Pancreas (tissue), 10 donors: Measurements from ENCODE around the gene GRAP. TPM values are rescaled to one million over a fixed set of nuclear protein-coding genes. Genes with fewer than 3 reads are reported as not detected.

Experiments
- ATAC-seq, 4 donors: fragments of 200-7000 bp; cut with Tn5 transposase; one replicate each; pipeline versions ENCODE4 v1.8.0 to v1.9.1; 2020; ENCODE audit warnings: mild to moderate bottlenecking in 4 of 4, moderate library complexity in 4 of 4
- DNase-seq, 6 donors: peaks; one replicate each; pipeline ENCODE4 v3.0.0-alpha.2; 2020
- FAIRE-seq: peaks from 2 replicates; lab custom pipeline; 2012; peaks lifted over from hg19 to GRCh38; lab: Jason Lieb, UNC
- H3K27ac ChIP-seq, 4 donors: fragments of 200-600 bp; sonication (generic); 1 replicate in 3 of 4; 2 replicates in 1 of 4; pipeline versions ENCODE4 v1.5.0 to v1.8.0; 2020
- H3K27me3 ChIP-seq, 4 donors: fragments of 200-600 bp; one replicate each; pipeline ENCODE4 v1.8.0; 2021
- H3K36me3 ChIP-seq, 3 donors: fragments of 200-600 bp; sonication (generic) in 1 of 3; one replicate each; pipeline versions ENCODE4 v1.5.0 to v1.8.0; 2020 to 2021
- H3K4me1 ChIP-seq, 3 donors: fragments of 200-600 bp; one replicate each; pipeline ENCODE4 v1.8.0; 2021
- H3K4me3 ChIP-seq, 4 donors: fragments of 200-600 bp; sonication (generic) in 2 of 4; one replicate each; pipeline versions ENCODE4 v1.5.0 to v1.8.0; 2020 to 2021
- H3K9me3 ChIP-seq, 4 donors: fragments of 200-600 bp; one replicate each; pipeline ENCODE4 v1.8.0; 2021
- WGBS, 2 donors: extraction: QIAGEN DNeasy Blood & Tissue Kit; methylation state at CpG; one replicate each; pipeline ENCODE4 v1.1.7; 2013; 5-methylcytosine and 5-hydroxymethylcytosine counted together
- intact Hi-C, 3 donors: fragments of 100-400 bp; cut with DNase I; formaldehyde crosslinking; loops; one replicate each; pipeline versions ENCODE4 v1.11.1 to v1.14.2; 2022
- polyA plus RNA-seq, 2 donors: library from polyadenylated mRNA; stranded (reverse); fragments of 200-250 nt; gene quantifications; one replicate each; pipeline ENCODE4 v1.2.3, GENCODE V29; 2013
- total RNA-seq, 6 donors: library from RNA; stranded (reverse); fragmentation: NEBNext Ultra II Directional in 4 of 6; extraction: Animal tissue kit (Norgen Biotek cat#: 25700) in 4 of 6; gene quantifications; one replicate each; pipeline versions ENCODE4 v1.2.1 to v1.2.4, GENCODE V29; 2021 to 2023
- TF ChIP-seq, protein P1 (sequence below), 4 donors: fragments of 200-600 bp; sonication (generic) in 3 of 4; IDR thresholded peaks; one replicate each; pipeline versions ENCODE4 v1.5.0 to v1.8.0; 2021; ENCODE audit warnings: antibody characterized with exemption in 4 of 4
- donor health status: healthy with polysubstance abuse.
- donor health status: DM: no; HTN: no; CAD: no; lungs with moderate emphysema.
- donor health status: DM: no; HTN: no; CAD: no.
- donor health status: control.
- donor health status: control.
- donor health status: Bipolar disorder and iron deficiency.
- donor health status: DM: yes; HTN: yes; CAD: no.
- donor health status: DM: no; HTN: no; CAD: no.
- donor health status: DM: no; HTN: no; CAD: no.
- donor health status: DM: yes; HTN: yes; CAD: no.

The GRAP gene
- total and polyA plus RNA-seq, 8 donors, result 0.38 to 2.3 (median 0.97) TPM

DNA sequence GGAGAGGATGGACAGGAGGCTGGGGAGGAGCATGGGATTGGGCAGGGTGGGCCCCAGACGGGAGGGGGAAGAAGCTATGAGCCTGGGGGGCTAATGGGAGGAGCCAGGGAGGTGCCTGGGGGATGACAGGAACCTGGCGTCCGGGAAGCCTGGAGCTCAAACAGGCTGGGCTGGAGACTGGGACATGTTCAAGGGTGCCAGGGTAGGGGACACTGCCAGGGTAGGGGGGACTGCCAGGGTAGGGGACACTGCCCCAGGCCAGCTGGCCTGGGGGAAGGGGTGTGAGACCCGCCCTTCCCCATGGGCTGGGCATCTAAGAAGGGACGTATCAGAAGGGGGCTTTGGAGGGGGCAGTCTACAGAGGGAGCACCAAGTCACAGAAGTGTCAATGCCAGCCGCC is 35.2 kb downstream of the GRAP start:
- FAIRE-seq (no peak), DNase-seq (peak in 2 of 6 donors; percentile 15 to 32), ATAC-seq (no peak)
- Histone ChIP-seq H3K27me3 (no peaks in the 10 kb centered on the region), H3K9me3 (no peaks in the 10 kb centered on the region), H3K4me1 (no peaks in the 10 kb centered on the region), H3K27ac (no peak overlapping the region), H3K4me3 (no peak overlapping the region), H3K36me3 (no peaks in the 10 kb centered on the region)
- TF ChIP-seq, protein P1, sequence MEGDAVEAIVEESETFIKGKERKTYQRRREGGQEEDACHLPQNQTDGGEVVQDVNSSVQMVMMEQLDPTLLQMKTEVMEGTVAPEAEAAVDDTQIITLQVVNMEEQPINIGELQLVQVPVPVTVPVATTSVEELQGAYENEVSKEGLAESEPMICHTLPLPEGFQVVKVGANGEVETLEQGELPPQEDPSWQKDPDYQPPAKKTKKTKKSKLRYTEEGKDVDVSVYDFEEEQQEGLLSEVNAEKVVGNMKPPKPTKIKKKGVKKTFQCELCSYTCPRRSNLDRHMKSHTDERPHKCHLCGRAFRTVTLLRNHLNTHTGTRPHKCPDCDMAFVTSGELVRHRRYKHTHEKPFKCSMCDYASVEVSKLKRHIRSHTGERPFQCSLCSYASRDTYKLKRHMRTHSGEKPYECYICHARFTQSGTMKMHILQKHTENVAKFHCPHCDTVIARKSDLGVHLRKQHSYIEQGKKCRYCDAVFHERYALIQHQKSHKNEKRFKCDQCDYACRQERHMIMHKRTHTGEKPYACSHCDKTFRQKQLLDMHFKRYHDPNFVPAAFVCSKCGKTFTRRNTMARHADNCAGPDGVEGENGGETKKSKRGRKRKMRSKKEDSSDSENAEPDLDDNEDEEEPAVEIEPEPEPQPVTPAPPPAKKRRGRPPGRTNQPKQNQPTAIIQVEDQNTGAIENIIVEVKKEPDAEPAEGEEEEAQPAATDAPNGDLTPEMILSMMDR (IDR thresholded peaks at IDR 0.05), result no peak
- WGBS, 2 donors, result 72 to 82% methylated on average over 6 of the region's 6 CpGs
- intact Hi-C loops, result no loop called here

DNA sequence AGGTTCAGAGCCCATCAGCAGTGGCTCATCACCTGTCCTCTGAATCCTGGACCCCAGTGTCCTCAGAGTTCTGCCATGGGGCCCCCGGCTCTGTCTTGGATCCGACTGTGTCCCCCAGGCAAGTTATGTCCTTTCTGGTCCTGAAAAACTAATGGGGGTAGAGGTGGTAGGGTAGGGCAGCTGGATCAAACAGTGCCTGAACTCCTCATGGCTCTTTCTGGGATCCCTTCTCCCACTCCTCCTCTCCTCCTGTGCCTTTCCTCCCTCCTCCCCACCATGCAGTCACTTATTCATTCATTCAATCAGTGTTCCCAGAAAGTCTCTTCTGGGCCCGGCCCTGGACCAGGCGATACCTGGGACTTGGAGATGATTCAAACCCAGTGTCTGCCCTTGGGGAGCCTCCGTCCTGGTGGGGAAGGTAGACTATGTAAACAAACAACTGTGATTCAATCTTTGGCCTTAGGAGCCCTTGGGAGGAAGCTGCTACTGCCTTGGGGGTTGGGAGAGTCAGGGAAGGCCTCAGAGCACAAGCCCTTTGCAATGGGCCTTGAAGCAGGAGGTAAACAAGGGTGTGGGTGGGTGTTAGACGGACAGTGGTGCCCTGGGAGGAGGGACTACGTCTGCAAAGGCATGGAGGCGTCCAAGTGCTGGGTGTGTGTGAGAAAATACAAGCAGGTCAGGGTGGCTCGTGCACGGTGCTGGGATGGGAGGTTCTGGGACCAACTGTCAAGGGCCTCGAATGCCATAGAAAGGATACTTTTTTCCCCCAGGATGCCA is 35.8 kb downstream of the GRAP start:
- FAIRE-seq (no peak), ATAC-seq (peak in 2 of 4 donors; percentile 12 to 23), DNase-seq (peak in 2 of 6 donors; percentile 8 to 25)
- Histone ChIP-seq H3K27me3 (no peaks in the 10 kb centered on the region), H3K4me3 (no peak overlapping the region), H3K27ac (no peak overlapping the region), H3K9me3 (no peaks in the 10 kb centered on the region), H3K36me3 (no peaks in the 10 kb centered on the region), H3K4me1 (no peaks in the 10 kb centered on the region)
- 61 to 66% methylated on average over 11 of the region's 11 CpGs for WGBS, 2 donors
- TF ChIP-seq, protein P1 (IDR thresholded peaks at IDR 0.05), result no peak
- intact Hi-C loops, result no loop called here

DNA sequence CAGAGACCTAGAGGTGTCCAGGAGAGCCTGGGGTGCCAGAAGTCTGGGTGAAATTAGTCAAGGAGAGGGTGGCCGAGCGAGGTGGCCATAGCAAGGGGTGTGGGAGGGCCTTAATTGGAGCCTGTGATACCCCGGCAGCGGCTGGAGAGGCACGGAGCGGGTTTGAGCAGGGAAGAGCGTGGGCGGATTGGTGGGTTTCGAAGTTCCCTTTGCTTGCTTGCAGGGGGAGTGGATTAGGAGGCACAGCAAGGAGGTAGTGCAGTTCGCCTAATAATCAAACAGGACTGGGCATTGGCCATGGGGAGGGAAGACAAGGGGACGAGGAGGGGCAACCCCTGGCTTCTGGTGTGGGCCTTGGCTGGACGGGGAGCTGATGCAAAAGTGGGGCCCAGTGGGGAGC is 36.8 kb downstream of the GRAP start:
- H3K4me1 ChIP-seq, result peaks cover 0 to 2% (median 0%) of the 10 kb centered on the region in 3 donors
- ATAC-seq (no peak), FAIRE-seq (no peak), DNase-seq (peak in 2 of 6 donors; percentile 7 to 36)
- no peak overlapping the region for H3K4me3 ChIP-seq
- TF ChIP-seq, protein P1 (IDR thresholded peaks at IDR 0.05), result no peak
- no peaks in the 10 kb centered on the region for H3K36me3 ChIP-seq
- intact Hi-C loops, result no loop called here
- H3K27ac ChIP-seq, result no peak overlapping the region
- no peaks in the 10 kb centered on the region for H3K9me3 ChIP-seq
- WGBS, 2 donors, result 89 to 96% methylated on average over 12 of the region's 12 CpGs
- no peaks in the 10 kb centered on the region for H3K27me3 ChIP-seq

DNA sequence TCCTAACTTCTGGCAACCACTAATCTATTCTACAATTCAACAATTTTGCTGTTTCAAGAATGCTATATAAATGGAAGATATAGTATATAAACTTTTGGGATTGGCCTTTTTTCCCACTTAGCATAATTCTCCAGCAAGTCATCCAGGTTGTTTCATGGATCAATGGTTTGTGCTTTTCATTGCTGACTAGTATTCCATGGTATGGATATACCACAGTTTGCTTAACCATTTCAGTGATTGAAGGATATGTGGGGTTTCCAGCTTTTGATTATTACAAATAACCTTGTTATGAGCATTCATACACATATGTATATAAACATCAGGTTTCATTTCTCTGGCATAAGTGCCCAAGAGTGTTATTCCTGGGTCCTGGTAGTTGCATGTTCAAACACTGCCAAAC is 40.1 kb downstream of the GRAP start:
- Histone ChIP-seq H3K36me3 (no peaks in the 10 kb centered on the region), H3K27me3 (no peaks in the 10 kb centered on the region), H3K4me1 (peaks cover 0 to 9% (median 2%) of the 10 kb centered on the region in 3 donors), H3K27ac (no peak overlapping the region), H3K4me3 (no peak overlapping the region), H3K9me3 (no peaks in the 10 kb centered on the region)
- intact Hi-C loops, result no loop called here
- FAIRE-seq (no peak), ATAC-seq (no peak), DNase-seq (no peak)
- TF ChIP-seq, protein P1 (IDR thresholded peaks at IDR 0.05), result no peak

DNA sequence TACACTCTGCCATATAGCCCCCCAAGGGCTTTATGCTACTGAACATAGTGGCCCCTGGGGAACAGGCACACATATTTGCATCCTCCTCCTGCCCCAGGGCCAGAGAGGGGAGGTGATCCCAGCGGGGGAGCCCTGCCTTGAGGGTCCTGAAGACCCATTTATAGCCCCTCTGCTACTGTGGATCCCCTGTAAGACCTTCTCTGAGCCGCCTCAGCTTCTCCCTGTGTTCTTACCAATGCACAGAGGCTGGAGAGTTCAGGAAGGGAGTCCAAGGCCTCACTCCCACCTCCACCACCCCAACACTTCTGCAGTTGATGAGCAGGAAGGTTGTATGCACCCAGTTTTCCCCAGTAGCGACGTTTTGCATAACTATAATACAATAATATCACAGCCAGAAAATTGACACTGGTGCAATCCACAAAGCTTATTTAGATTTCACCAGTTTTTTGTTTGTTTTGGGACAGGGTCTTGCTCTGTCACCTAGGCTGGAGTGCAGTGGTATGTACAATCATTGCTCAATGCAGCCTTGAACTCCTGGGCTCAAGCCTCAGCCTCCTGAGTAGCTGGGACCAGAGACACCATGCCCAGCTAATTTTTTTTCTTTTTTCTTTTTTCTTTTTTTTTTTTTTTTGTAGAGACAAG is 40.8 kb downstream of the GRAP start:
- Histone ChIP-seq H3K9me3 (no peaks in the 10 kb centered on the region), H3K36me3 (no peaks in the 10 kb centered on the region), H3K4me3 (no peak overlapping the region), H3K27ac (no peak overlapping the region), H3K4me1 (peaks cover 0 to 17% (median 4%) of the 10 kb centered on the region in 3 donors), H3K27me3 (no peaks in the 10 kb centered on the region)
- ATAC-seq (no peak), DNase-seq (peak in 2 of 6 donors; percentile 8 to 37), FAIRE-seq (no peak)
- WGBS, 2 donors, result 83 to 91% methylated on average over 4 of the region's 4 CpGs
- intact Hi-C loops, result no loop called here
- TF ChIP-seq, protein P1 (IDR thresholded peaks at IDR 0.05), result no peak
